GM23338 (cell line): ENCODE results near the gene DCLK1. TPM values are rescaled to one million over a fixed set of nuclear protein-coding genes. Genes with fewer than 3 reads are reported as not detected.

ENCODE experiments used
- ATAC-seq: fragments of 200-7000 bp; cut with Tn5 transposase; 3 replicates; pipeline ENCODE4 v1.9.1; 2020
- DNase-seq: peaks from one replicate; pipeline ENCODE4 v3.0.0-alpha.2; 2015; ENCODE audit warnings: low spot score
- H2AFZ ChIP-seq: fragments of 200-600 bp; sonication (generic); 2 replicates; pipeline ENCODE4 v1.8.0; 2016; ENCODE audit warnings: antibody characterized with exemption, mild to moderate bottlenecking, moderate library complexity
- H3F3A ChIP-seq: fragments of 200-600 bp; sonication (generic); replicated peaks from 2 replicates; pipeline ENCODE4 v1.8.0; 2017; ENCODE audit warnings: antibody characterized with exemption, mixed run types, low read depth
- H3K27ac ChIP-seq: fragments of 200-600 bp; sonication (generic); 2 replicates; pipeline ENCODE4 v1.6.1; 2016; ENCODE audit warnings: low read depth
- H3K27me3 ChIP-seq: fragments of 200-600 bp; sonication (generic); 2 replicates; pipeline ENCODE4 v1.8.0; 2016; ENCODE audit warnings: mild to moderate bottlenecking, mixed run types, moderate library complexity; ENCODE audit not compliant: insufficient read depth
- H3K36me3 ChIP-seq: fragments of 200-600 bp; sonication (generic); 2 replicates; pipeline ENCODE4 v1.8.0; 2016; ENCODE audit warnings: mild to moderate bottlenecking; ENCODE audit not compliant: insufficient read depth
- H3K4me1 ChIP-seq: fragments of 200-600 bp; sonication (generic); 2 replicates; pipeline ENCODE4 v1.8.0; 2016; ENCODE audit warnings: mild to moderate bottlenecking, moderate library complexity; ENCODE audit not compliant: insufficient read depth
- H3K4me2 ChIP-seq: fragments of 200-600 bp; sonication (generic); 2 replicates; pipeline ENCODE4 v1.7.1; 2017; ENCODE audit warnings: mixed run types
- H3K4me3 ChIP-seq: fragments of 200-600 bp; sonication (generic); 2 replicates; pipeline ENCODE4 v1.6.1; 2016; ENCODE audit warnings: mixed run types
- H3K79me2 ChIP-seq: fragments of 200-600 bp; sonication (generic); replicated peaks from 2 replicates; pipeline ENCODE4 v1.8.0; 2017; ENCODE audit warnings: mild to moderate bottlenecking; ENCODE audit not compliant: insufficient read depth
- H3K9me2 ChIP-seq: fragments of 200-600 bp; sonication (generic); 2 replicates; pipeline ENCODE4 v1.8.0; 2017; ENCODE audit not compliant: insufficient read depth
- H4K20me1 ChIP-seq: fragments of 200-600 bp; sonication (generic); replicated peaks from 2 replicates; pipeline ENCODE4 v1.8.0; 2017; ENCODE audit warnings: mild to moderate bottlenecking; ENCODE audit not compliant: insufficient read depth
- H3K27ac Mint-ChIP-seq: 2 replicates; pipeline ENCODE4 v1.8.0; 2020; ENCODE audit warnings: inconsistent platforms, mild to moderate bottlenecking, moderate library complexity, mixed read lengths
- H3K27me3 Mint-ChIP-seq: 3 replicates; pipeline ENCODE4 v1.8.0; 2022; ENCODE audit warnings: low read depth, mild to moderate bottlenecking, moderate library complexity, mixed read lengths, inconsistent platforms; ENCODE audit not compliant: insufficient read depth, poor library complexity
- H3K36me3 Mint-ChIP-seq: 3 replicates; pipeline ENCODE4 v1.8.0; 2021; ENCODE audit warnings: low read depth, mild to moderate bottlenecking, inconsistent platforms, moderate library complexity, mixed read lengths
- H3K4me1 Mint-ChIP-seq: 3 replicates; pipeline ENCODE4 v1.8.0; 2020; ENCODE audit warnings: mild to moderate bottlenecking, inconsistent platforms, mixed read lengths
- H3K4me3 Mint-ChIP-seq: 3 replicates; pipeline ENCODE4 v1.8.0; 2021; ENCODE audit warnings: moderate library complexity, mild to moderate bottlenecking, inconsistent platforms, mixed read lengths
- H3K9me3 Mint-ChIP-seq: 3 replicates; pipeline ENCODE4 v1.8.0; 2020; ENCODE audit warnings: moderate library complexity, mild to moderate bottlenecking, inconsistent platforms, mixed read lengths
- CREB1 ChIP-seq: fragments of 250-450 bp; sonication (Bioruptor Pico); IDR thresholded peaks from 2 replicates; pipeline ENCODE4 v1.5.0; 2020; ENCODE audit warnings: low read depth, mild to moderate bottlenecking, moderate library complexity
- NANOG ChIP-seq: IDR thresholded peaks from 2 replicates; pipeline ENCODE4 v1.6.1; 2016; ENCODE audit warnings: antibody characterized with exemption, borderline replicate concordance
- STAT1 ChIP-seq: IDR thresholded peaks from one replicate; pipeline ENCODE4 v1.6.1; 2016; ENCODE audit warnings: antibody characterized with exemption; ENCODE audit not compliant: unreplicated experiment
- ZNF331 ChIP-seq: fragments of 250-450 bp; sonication (Bioruptor Pico); IDR thresholded peaks from 2 replicates; pipeline ENCODE4 v1.5.0; 2020; ENCODE audit warnings: low read depth, mild to moderate bottlenecking, moderate library complexity
- polyA plus RNA-seq: library from polyadenylated mRNA; unstranded; fragments of >200 nt; fragmentation: Nextera tagmentation; extraction: Ambion mirVana; gene quantifications from 2 replicates; pipeline ENCODE4 v1.2.1, GENCODE V29; 2016
- total RNA-seq: library from RNA; depleted of rRNA; stranded (reverse); fragments of >200 nt; shearing (Covaris generic); gene quantifications from 2 replicates; pipeline ENCODE4 v1.2.3, GENCODE V29; 2014
- TF ChIP-seq, protein P1 (sequence below), 2 experiments: fragments of 200-600 bp in 1 of 2; sonication (generic) in 1 of 2; conservative IDR thresholded peaks; 2 replicates each; pipeline versions ENCODE4 v1.5.1 to v1.6.1; 2016 to 2017; ENCODE audit warnings: antibody characterized with exemption in 2 of 2, low read depth in 2 of 2, mild to moderate bottlenecking in 2 of 2, moderate library complexity in 1 of 2
- TF ChIP-seq, protein P2 (sequence below): fragments of 250-450 bp; sonication (Bioruptor Pico); IDR thresholded peaks from 2 replicates; pipeline ENCODE4 v1.5.0; 2020; ENCODE audit warnings: mild to moderate bottlenecking, moderate library complexity

DCLK1 gene
- total and polyA plus RNA-seq, 2 experiments from 2014 or later, result 13.1 to 57.7 TPM

DNA sequence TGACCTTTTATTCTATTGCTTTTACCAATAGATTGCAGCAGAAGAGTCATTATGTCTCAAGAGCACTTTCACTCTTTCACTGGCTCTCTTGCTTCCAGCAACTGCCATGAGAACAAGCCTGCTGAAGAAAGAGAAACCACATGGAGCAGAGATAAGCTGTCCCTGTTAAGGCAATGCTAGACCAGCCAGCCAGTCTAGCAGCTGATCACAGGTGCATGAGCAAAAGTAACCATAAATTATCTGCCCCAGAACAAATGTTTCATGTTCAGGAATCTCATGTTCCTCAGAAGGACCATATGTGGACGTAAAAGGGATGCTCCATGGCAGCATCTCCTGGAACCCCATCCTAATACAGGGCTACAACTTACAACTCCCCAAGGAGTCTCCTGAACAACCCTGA lies 20.4 kb upstream of the DCLK1 start:
- Histone ChIP-seq H3K27ac (no peak overlapping the region), H3K79me2 (no peaks in the 10 kb centered on the region), H4K20me1 (no peaks in the 10 kb centered on the region), H3K4me3 (no peak overlapping the region), H2AFZ (no peak overlapping the region), H3K4me1 (peaks cover 7% of the 10 kb centered on the region; the same call in 1 of the 2 replicates), H3K36me3 (0 out of 2 replicates have a peak, but pooled peaks cover 3% of the 10 kb centered on the region), H3F3A (no peaks in the 10 kb centered on the region), H3K27me3 (peaks cover 11% of the 10 kb centered on the region; the same call in 1 of the 2 replicates), H3K4me2 (no peak overlapping the region), H3K9me2 (peaks cover 6% of the 10 kb centered on the region; the same call in 1 of the 2 replicates)
- no peak for DNase-seq
- Mint-ChIP-seq H3K36me3 (no peaks in the 10 kb centered on the region; the same call in 1 of the 3 replicates), H3K27me3 (peaks cover 5% of the 10 kb centered on the region), H3K9me3 (peaks cover 4% of the 10 kb centered on the region; the same call in 2 of the 3 replicates), H3K4me3 (no peak overlapping the region), H3K27ac (no peak overlapping the region), H3K4me1 (peaks cover 6% of the 10 kb centered on the region; the same call in 2 of the 3 replicates)
- TF ChIP-seq CREB1 (CRISPR knock-in tag) (no peak), NANOG (no peak), STAT1 (no peak), ZNF331 (CRISPR knock-in tag) (no peak)
- TF ChIP-seq, protein P1, sequence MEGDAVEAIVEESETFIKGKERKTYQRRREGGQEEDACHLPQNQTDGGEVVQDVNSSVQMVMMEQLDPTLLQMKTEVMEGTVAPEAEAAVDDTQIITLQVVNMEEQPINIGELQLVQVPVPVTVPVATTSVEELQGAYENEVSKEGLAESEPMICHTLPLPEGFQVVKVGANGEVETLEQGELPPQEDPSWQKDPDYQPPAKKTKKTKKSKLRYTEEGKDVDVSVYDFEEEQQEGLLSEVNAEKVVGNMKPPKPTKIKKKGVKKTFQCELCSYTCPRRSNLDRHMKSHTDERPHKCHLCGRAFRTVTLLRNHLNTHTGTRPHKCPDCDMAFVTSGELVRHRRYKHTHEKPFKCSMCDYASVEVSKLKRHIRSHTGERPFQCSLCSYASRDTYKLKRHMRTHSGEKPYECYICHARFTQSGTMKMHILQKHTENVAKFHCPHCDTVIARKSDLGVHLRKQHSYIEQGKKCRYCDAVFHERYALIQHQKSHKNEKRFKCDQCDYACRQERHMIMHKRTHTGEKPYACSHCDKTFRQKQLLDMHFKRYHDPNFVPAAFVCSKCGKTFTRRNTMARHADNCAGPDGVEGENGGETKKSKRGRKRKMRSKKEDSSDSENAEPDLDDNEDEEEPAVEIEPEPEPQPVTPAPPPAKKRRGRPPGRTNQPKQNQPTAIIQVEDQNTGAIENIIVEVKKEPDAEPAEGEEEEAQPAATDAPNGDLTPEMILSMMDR (conservative IDR thresholded peaks at IDR 0.05; ENCODE audit: low read depth in 2 of 2), result no peak
- TF ChIP-seq, protein P2, sequence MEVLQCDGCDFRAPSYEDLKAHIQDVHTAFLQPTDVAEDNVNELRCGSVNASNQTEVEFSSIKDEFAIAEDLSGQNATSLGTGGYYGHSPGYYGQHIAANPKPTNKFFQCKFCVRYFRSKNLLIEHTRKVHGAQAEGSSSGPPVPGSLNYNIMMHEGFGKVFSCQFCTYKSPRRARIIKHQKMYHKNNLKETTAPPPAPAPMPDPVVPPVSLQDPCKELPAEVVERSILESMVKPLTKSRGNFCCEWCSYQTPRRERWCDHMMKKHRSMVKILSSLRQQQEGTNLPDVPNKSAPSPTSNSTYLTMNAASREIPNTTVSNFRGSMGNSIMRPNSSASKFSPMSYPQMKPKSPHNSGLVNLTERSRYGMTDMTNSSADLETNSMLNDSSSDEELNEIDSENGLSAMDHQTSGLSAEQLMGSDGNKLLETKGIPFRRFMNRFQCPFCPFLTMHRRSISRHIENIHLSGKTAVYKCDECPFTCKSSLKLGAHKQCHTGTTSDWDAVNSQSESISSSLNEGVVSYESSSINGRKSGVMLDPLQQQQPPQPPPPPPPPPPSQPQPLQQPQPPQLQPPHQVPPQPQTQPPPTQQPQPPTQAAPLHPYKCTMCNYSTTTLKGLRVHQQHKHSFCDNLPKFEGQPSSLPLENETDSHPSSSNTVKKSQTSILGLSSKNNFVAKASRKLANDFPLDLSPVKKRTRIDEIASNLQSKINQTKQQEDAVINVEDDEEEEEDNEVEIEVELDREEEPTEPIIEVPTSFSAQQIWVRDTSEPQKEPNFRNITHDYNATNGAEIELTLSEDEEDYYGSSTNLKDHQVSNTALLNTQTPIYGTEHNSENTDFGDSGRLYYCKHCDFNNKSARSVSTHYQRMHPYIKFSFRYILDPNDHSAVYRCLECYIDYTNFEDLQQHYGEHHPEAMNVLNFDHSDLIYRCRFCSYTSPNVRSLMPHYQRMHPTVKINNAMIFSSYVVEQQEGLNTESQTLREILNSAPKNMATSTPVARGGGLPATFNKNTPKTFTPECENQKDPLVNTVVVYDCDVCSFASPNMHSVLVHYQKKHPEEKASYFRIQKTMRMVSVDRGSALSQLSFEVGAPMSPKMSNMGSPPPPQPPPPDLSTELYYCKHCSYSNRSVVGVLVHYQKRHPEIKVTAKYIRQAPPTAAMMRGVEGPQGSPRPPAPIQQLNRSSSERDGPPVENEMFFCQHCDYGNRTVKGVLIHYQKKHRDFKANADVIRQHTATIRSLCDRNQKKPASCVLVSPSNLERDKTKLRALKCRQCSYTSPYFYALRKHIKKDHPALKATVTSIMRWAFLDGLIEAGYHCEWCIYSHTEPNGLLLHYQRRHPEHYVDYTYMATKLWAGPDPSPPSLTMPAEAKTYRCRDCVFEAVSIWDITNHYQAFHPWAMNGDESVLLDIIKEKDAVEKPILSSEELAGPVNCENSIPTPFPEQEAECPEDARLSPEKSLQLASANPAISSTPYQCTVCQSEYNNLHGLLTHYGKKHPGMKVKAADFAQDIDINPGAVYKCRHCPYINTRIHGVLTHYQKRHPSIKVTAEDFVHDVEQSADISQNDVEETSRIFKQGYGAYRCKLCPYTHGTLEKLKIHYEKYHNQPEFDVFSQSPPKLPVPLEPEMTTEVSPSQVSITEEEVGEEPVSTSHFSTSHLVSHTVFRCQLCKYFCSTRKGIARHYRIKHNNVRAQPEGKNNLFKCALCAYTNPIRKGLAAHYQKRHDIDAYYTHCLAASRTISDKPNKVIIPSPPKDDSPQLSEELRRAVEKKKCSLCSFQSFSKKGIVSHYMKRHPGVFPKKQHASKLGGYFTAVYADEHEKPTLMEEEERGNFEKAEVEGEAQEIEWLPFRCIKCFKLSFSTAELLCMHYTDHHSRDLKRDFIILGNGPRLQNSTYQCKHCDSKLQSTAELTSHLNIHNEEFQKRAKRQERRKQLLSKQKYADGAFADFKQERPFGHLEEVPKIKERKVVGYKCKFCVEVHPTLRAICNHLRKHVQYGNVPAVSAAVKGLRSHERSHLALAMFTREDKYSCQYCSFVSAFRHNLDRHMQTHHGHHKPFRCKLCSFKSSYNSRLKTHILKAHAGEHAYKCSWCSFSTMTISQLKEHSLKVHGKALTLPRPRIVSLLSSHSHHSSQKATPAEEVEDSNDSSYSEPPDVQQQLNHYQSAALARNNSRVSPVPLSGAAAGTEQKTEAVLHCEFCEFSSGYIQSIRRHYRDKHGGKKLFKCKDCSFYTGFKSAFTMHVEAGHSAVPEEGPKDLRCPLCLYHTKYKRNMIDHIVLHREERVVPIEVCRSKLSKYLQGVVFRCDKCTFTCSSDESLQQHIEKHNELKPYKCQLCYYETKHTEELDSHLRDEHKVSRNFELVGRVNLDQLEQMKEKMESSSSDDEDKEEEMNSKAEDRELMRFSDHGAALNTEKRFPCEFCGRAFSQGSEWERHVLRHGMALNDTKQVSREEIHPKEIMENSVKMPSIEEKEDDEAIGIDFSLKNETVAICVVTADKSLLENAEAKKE (CRISPR knock-in tag), result no peak
- no peak for ATAC-seq
